ENCODE measurements around the gene ERICH3. TPM values are rescaled to one million over a fixed set of nuclear protein-coding genes. Genes with fewer than 3 reads are reported as not detected.

Gene ERICH3, protein sequence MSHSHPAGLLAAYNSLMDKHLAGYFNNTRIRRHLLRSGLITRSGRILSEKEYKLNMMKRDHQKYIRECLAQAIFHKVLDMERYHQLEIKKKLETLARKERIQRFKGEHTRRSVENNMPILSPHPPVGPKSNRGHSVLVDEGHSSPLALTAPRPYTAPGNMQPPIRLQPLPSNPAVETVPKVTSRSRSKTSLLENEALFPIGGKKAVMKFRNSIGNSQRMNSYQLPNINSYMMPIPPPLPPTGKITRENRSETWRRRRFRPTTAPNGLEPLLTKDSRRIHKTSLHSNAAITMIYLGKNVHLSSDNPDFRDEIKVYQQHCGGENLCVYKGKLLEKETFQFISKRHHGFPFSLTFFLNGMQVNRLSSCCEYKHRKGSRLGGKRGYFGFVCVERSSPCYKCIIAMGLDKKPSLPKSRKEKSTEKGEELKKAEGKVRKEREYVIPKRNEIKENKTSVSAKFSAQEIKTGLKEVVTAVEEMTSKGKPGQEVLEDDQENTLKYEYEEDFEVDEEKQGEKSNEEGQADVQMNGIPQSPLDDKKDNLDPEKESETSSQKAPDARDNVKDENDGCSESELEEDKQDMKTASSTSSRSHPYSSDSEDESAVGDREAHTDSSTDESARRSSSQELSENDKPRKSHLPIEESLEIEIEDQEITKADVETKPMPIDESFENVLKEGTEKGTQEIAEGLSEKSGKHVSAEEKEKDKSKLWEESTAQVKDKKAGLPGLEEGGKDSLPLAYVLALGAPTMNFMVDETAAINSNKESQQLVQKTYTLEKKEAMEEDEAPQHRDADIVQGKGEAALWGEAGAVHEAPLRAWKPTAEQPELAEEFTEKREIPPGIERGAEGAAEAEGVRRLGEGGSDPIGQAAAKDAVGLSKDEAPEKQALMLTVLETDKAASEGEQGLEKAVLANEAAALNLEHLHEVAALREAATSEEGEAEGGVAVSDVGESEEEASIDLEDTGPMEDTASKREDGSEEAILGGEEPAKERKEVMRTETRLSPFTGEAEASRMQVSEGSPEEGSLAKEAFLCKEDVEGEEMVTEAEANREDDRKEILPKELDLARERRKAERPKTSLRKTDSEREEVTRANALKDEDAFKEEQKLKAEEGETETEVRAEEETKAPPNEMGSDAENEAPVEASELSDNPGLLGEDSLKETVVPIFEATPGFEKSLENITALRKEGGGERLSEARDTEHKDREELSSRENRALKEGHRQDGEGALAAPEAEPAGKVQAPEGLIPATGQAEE (N-terminal part only)
- not detected for total RNA-seq

GRCh38 chr1:74673351-74674111 is at the start of gene ERICH3:
Gene ERICH3, minus strand, starts transcription at chr1:74673792. Its CDS starts 273 bp downstream, at chr1:74673519.
- POLR2A ChIA-PET = no interaction called here
- CTCF ChIA-PET = interaction anchor here (1.2 kb wide), 1 partner anchor 16 kb away, joined by 5 read pairs; no protein-coding TSS in a partner anchor

DNA sequence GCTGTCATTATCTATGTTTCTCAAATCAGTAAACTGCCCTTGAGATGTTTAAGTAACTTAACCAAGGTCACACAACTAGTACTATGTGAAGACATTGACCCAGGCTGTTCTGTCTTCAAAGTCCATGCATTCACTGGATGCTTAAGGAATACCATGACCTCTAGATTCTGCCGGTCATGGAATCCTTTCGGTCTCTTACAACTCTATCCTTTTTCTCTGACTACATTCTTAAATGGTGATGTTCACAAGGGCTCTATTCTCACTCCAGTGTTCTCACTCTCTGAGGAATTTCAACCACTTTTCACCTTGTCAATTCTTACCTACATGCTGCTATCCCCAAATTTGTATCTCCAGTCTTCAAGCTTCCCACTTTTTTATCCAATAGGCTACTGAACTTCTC is 44.0 kb upstream of the ERICH3 start:
- CTCF ChIA-PET = no interaction called here
- POLR2A ChIA-PET = no interaction called here

DNA sequence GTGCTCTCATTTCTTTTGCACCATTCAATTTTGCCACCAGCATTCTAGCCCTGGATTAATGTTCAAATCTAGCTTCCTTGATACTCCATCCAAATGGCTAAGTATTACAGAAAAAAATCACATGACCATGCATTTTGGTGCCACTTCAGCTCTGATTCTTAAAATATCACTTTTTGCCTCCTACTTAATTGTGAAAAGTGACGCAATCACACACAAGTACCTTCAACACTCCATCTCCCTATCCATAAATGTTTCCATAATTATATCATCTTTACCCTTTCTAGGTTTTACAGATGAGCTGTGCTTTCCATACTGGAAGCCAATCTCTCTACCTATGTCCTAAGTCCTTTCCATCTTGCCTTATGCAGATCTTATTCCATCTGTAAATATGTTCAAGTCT is 43.2 kb upstream of the ERICH3 start:
- ChIA-PET POLR2A (no interaction called here), CTCF (no interaction called here)

DNA sequence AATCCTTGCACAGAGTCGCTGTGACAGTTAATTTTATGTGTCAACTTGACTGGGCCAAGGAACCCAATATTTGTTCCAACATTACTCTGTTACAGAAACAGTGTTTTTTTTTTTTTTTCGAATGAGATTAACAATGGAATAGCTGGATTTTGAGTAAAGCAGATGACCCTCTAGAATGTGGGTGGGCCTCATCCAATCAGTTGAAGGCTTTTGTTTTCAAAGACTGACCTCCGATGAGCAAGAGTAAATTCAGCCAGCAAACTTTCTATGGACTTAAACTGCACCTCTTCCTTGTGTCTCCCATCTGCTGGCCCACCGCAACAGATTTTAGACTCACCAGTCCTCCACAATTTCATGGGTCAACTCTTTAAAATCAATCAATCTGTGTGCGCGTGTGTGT is 42.2 kb upstream of the ERICH3 start:
- ChIA-PET CTCF (interaction anchor here (1.4 kb wide), 1 partner anchor 7 kb away, joined by 3 read pairs; no protein-coding TSS in a partner anchor), POLR2A (no interaction called here)

DNA sequence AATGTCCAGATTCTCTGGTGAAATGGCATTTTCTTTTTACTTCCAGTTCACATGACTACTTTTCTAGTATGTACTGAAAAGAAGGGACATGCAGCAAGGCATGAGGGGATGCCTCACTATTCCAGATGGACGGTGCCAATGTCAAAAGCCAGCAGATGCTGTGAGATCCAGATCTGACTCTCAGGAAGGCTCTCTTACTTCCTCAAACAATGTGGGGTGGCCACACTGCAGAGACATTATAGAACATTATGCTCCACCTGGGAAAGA is 41.6 kb upstream of the ERICH3 start:
- CTCF ChIA-PET = interaction anchor here (1.4 kb wide), 1 partner anchor 8 kb away, joined by 3 read pairs; no protein-coding TSS in a partner anchor
- POLR2A ChIA-PET = no interaction called here

GRCh38 chr1:74714429-74715235 is 41.0 kb upstream of the ERICH3 start:
- CTCF ChIA-PET = interaction anchor here (1.4 kb wide), 1 partner anchor 9 kb away, joined by 3 read pairs; no protein-coding TSS in a partner anchor
- POLR2A ChIA-PET = interaction anchor here (0.6 kb wide), 1 partner anchor 1514 kb away, joined by 4 read pairs; no protein-coding TSS in a partner anchor

DNA sequence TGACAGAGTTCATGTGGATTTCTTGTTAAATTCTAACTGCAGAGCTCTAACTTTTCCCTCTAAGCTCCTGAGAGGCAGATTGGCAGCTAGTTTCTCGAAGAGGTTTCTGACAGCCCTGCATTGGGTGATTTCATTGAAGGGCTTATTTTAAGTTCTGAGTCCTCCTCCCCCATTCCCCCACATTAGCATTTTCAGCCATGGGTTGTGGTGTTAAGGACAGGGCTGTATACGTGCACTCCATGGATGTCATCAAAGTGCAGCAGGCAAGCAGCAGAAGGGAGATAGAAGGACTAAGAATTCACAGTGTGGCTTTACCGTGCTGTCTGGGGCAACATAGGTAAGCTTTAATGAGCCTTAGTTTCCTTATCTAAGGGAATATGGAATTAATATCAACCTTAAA is 40.3 kb upstream of the ERICH3 start:
- ChIA-PET POLR2A (no interaction called here), CTCF (no interaction called here)

GRCh38 chr1:74712881-74713280 is 39.3 kb upstream of the ERICH3 start:
- POLR2A ChIA-PET = no interaction called here
- CTCF ChIA-PET = no interaction called here

GRCh38 chr1:74703386-74704182 is 30.0 kb upstream of the ERICH3 start:
- POLR2A ChIA-PET = no interaction called here
- CTCF ChIA-PET = no interaction called here

DNA sequence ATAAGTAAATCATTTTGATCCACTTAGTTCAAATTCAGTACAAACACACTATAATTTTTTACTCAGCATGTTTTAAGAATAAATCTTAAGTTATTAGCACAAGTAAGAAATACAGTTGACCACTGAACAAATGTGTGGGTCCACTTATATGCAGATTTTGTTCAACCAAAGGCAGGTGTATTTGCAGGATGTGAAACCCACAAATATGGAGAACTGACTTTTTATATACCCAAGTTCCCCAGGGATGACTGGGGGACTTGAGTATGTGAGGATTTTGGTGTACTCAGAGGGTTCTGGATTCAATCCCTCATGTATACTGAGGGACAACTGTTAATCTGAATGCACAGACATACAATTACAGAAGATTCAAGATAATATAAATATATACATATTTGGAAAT is 25.7 kb upstream of the ERICH3 start:
- CTCF ChIA-PET = interaction anchor here (1.5 kb wide), 1 partner anchor 10 kb away, joined by 4 read pairs; no protein-coding TSS in a partner anchor

GRCh38 chr1:74697832-74698231 is 24.2 kb upstream of the ERICH3 start:
- ChIA-PET CTCF (interaction anchor here (1.5 kb wide), 1 partner anchor 9 kb away, joined by 4 read pairs; no protein-coding TSS in a partner anchor), POLR2A (no interaction called here)

More for the DNA sequence above, 25.7 kb upstream of the ERICH3 start:
- POLR2A ChIA-PET = no interaction called here

DNA sequence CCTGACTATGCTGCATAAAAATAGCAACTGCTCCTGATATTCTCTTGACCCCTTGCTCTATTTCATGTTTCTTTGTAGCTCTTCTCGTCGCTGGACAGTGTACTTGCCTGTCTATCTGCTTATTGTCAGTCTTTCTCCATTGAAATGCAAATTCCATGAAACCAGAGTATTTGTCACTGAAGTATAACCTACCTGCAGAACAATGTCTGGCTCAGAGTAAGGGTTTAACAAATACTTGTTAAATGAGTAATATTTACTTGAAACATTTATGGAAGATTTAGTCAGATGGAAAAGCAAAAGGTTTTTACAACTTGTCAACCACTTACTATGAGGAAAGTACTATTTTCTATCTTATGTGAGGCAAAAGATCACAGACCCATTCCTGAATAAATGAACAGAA is 19.9 kb upstream of the ERICH3 start:
- POLR2A ChIA-PET = no interaction called here
- CTCF ChIA-PET = no interaction called here

DNA sequence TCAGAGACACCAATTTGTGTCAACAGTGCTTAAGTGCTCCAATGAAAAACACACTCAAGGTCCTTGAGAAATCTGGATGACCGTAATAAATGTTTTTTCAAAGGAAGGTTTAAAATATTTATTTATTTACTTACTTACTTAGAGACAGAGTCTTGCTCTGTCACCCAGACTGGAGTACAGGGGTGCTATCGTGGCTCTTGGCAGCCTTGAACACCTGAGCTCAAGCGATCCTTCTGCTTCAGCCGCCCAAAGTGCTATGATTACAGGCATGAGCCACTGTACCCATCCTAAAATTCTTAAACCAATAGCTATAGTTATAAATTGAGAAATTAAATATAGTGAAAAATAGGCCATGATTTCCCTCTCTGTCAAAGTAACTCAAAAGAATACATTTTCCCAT is 17.3 kb upstream of the ERICH3 start:
- POLR2A ChIA-PET = no interaction called here
- CTCF ChIA-PET = no interaction called here

DNA sequence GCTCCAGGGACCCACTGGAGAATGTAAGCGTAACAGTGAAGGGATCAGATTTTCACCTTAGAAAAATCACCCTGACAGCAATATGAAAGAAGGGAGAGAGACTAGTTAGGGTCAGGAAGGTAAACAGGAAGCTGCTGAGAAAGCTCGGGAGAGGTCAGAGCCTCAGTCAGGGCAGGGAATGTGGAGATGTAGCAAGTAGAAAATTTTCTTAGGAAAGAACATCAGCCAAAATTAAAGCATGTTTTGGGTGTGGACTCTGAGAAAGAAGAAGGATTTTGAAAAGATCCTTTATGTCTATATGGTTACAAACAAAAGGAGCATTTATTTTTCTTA is 16.7 kb upstream of the ERICH3 start:
- POLR2A ChIA-PET = no interaction called here
- CTCF ChIA-PET = no interaction called here

DNA sequence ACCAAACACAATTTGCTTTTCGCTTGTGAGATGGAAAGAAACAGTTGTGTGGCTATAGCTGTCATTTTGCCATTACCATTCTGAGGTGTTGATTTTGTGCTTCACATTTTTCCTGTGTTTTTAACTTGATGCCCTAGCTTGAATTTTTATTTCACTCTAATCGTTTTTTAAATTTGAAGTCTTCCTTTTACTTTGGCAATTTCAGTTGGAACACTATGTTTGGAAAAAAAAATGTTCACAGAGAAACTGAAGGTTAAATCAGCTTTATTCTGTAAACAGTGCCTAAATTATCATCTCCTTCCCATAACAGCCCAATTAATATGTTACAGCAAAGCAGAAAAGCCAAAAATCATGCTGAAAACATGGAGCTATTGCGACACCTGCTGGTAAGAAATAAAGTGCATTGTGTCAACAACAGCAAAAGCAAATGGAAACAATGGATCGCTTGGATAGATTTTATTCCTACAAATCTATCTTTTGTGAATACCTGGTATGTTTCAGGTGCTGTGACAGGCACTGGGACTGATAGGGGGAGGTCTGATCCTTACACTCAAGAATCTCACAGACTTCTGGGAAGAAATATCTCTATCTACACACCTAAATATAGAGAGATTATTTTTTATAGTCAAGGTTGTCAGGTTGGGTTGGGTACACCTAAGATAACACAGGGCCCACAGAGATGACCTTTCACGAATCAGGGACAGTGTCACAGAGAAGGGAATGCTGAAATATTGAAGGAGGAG is 16.2 kb upstream of the ERICH3 start:
- ChIA-PET POLR2A (no interaction called here), CTCF (interaction anchor here (0.7 to 1.0 kb wide), 4 partner anchors 9 to 32 kb away, joined by 3 to 5 read pairs (median 4); partner anchors contain the start of gene ERICH3)

- ChIA-PET CTCF (no interaction called here), POLR2A (no interaction called here)
These were observed 13.3 kb upstream of the ERICH3 start for GRCh38 chr1:74686928-74687327.

- CTCF ChIA-PET = no interaction called here
- POLR2A ChIA-PET = no interaction called here
These were observed 10.7 kb upstream of the ERICH3 start for GRCh38 chr1:74684301-74684700.
